Endothelial cell of umbilical vein (primary cell): ENCODE measurements around the gene APMAP. TPM values are rescaled to one million over a fixed set of nuclear protein-coding genes. Genes with fewer than 3 reads are reported as not detected.
A peak's percentile ranks its signal among the peaks of the same experiment; 100 is the strongest.

Source experiments
- BruUV-seq: library from RNA; stranded (reverse); fragments of 400-500 nt; replicated peaks from 2 replicates; lab custom pipeline; 2021; lab: Mats Ljungman, UMichigan
- CTCF ChIA-PET: fragments of 300-600, 350-600 bp; sonication (Branson Sonifier 250); formaldehyde crosslinking; loops from one replicate; lab custom pipeline; 2021; ENCODE audit warnings: antibody characterized with exemption, inconsistent platforms; lab: Charles Lee
- POLR2A ChIA-PET: fragments of 300-600, 350-600 bp; sonication (Branson Sonifier 250); formaldehyde crosslinking; loops from one replicate; lab custom pipeline; 2021; ENCODE audit warnings: antibody characterized with exemption, inconsistent platforms; lab: Charles Lee
- DNase-seq: peaks from one replicate; pipeline ENCODE4 v3.0.0-alpha.2; 2011; ENCODE audit warnings: low read depth, low spot score
- FAIRE-seq: peaks from 2 replicates; lab custom pipeline; 2011; peaks lifted over from hg19 to GRCh38; lab: Jason Lieb, UNC
- H2AFZ ChIP-seq: 2 replicates; pipeline ENCODE4 v1.6.0; 2012; ENCODE audit warnings: low read depth, low read length, control low read depth, inconsistent platforms
- H3K27ac ChIP-seq: 2 replicates; pipeline ENCODE4 v1.5.1; 2011; ENCODE audit warnings: low read depth, mild to moderate bottlenecking, control low read depth, low read length, moderate library complexity; ENCODE audit not compliant: insufficient read depth
- H3K27me3 ChIP-seq, 2 experiments: 2 replicates each; pipeline versions ENCODE4 v1.6.0 to v1.6.1; 2011; ENCODE audit warnings: low read length in 2 of 2, mixed read lengths in 1 of 2; ENCODE audit not compliant: control insufficient read depth in 2 of 2, insufficient read depth in 2 of 2
- H3K36me3 ChIP-seq, 2 experiments: 2 replicates in 1 of 2; 3 replicates in 1 of 2; pipeline ENCODE4 v1.5.1; 2011; ENCODE audit warnings: low read length in 2 of 2, mild to moderate bottlenecking in 1 of 2, moderate library complexity in 1 of 2; ENCODE audit not compliant: control insufficient read depth in 2 of 2, insufficient read depth in 2 of 2; ENCODE audit errors: extremely low read depth in 1 of 2
- H3K4me1 ChIP-seq: 3 replicates; pipeline ENCODE4 v1.5.1; 2011; ENCODE audit warnings: mild to moderate bottlenecking, low read length; ENCODE audit not compliant: control insufficient read depth, insufficient read depth; ENCODE audit errors: extremely low read depth
- H3K4me2 ChIP-seq: 2 replicates; pipeline ENCODE4 v1.6.1; 2011; ENCODE audit warnings: low read length, control low read depth, mixed read lengths; ENCODE audit not compliant: insufficient read depth
- H3K4me3 ChIP-seq, 3 experiments: fragments of 200-600 bp in 1 of 3; sonication (generic), shearing (Covaris generic) in 1 of 3; replicated peaks in 1 of 3; 2 replicates each; pipeline ENCODE4 v1.5.1; 2011 to 2016; ENCODE audit warnings: control low read depth in 3 of 3, low read length in 3 of 3, mild to moderate bottlenecking in 2 of 3, inconsistent platforms in 1 of 3, low read depth in 1 of 3, moderate library complexity in 1 of 3; ENCODE audit not compliant: insufficient read depth in 1 of 3
- H3K79me2 ChIP-seq: 2 replicates; pipeline ENCODE4 v1.6.0; 2012; ENCODE audit warnings: low read length, inconsistent platforms; ENCODE audit not compliant: control insufficient read depth, insufficient read depth
- H3K9ac ChIP-seq: replicated peaks from 2 replicates; pipeline ENCODE3; 2011; ENCODE audit warnings: low read length, control low read depth; ENCODE audit not compliant: insufficient read depth; ENCODE audit errors: extremely low read depth
- H3K9me1 ChIP-seq: replicated peaks from 3 replicates; pipeline ENCODE4 v1.6.0; 2011; ENCODE audit warnings: mild to moderate bottlenecking, low read length; ENCODE audit not compliant: control insufficient read depth, insufficient read depth; ENCODE audit errors: extremely low read depth
- H3K9me3 ChIP-seq: replicated peaks from 2 replicates; pipeline ENCODE4 v1.5.1; 2012; ENCODE audit warnings: low read length, inconsistent platforms; ENCODE audit not compliant: control insufficient read depth, insufficient read depth
- H4K20me1 ChIP-seq: replicated peaks from 2 replicates; pipeline ENCODE3; 2011; ENCODE audit warnings: mild to moderate bottlenecking, low read length; ENCODE audit not compliant: control insufficient read depth, insufficient read depth; ENCODE audit errors: extremely low read depth
- EZH2 ChIP-seq: IDR thresholded peaks from 2 replicates; pipeline ENCODE4 v1.6.1; 2012; ENCODE audit warnings: borderline replicate concordance, low read depth, mild to moderate bottlenecking, moderate library complexity, low read length, inconsistent platforms; ENCODE audit not compliant: severe bottlenecking
- FOS ChIP-seq: IDR thresholded peaks from 2 replicates; pipeline ENCODE4 v1.6.1; 2011; ENCODE audit warnings: mild to moderate bottlenecking, low read length, moderate library complexity, borderline replicate concordance; ENCODE audit not compliant: insufficient read depth
- GATA2 ChIP-seq: IDR thresholded peaks from 2 replicates; pipeline ENCODE4 v1.7.0; 2011; ENCODE audit warnings: low read depth, mild to moderate bottlenecking, moderate library complexity, mixed read lengths, low read length; ENCODE audit not compliant: insufficient read length, insufficient read depth
- JUN ChIP-seq: IDR thresholded peaks from 2 replicates; pipeline ENCODE4 v1.6.1; 2011; ENCODE audit warnings: borderline replicate concordance, low read depth; ENCODE audit not compliant: insufficient read length, insufficient read depth
- MYC ChIP-seq: IDR thresholded peaks from one replicate; pipeline ENCODE4 v1.6.1; 2011; ENCODE audit warnings: mild to moderate bottlenecking, low read depth, low read length
- POLR2A ChIP-seq: IDR thresholded peaks from 2 replicates; pipeline ENCODE4 v1.6.1; 2012; ENCODE audit warnings: low read depth, mild to moderate bottlenecking, control low read depth, low read length
- POLR2AphosphoS5 ChIP-seq: IDR thresholded peaks from 2 replicates; pipeline ENCODE4 v1.6.1; 2012; ENCODE audit warnings: low read depth, mild to moderate bottlenecking, control low read depth, low read length, moderate library complexity; ENCODE audit not compliant: insufficient read depth
- dilution Hi-C: fragments of 300-500 bp; cut with MboI; formaldehyde crosslinking; loops from one replicate; pipeline ENCODE4 v1.15.0; 2019; ENCODE audit warnings: low sequenced_read_pairs; ENCODE audit not compliant: extremely low pct_ligation_motif_present
- intact Hi-C: fragments of 100-400 bp; cut with micrococcal nuclease; formaldehyde crosslinking; loops from one replicate; pipeline ENCODE4 v1.10.0; 2022
- polyA plus RNA-seq, 4 experiments: library from polyadenylated mRNA; depleted of rRNA in 3 of 4; stranded (reverse) in 3 of 4; unstranded in 1 of 4; fragments of >200 nt; gene quantifications; 2 replicates each; pipeline versions ENCODE4 v1.2.1 to v1.2.3, GENCODE V29; 2011 to 2012; ENCODE audit warnings: missing spikeins in 1 of 4
- total RNA-seq: library from RNA; stranded (reverse); gene quantifications from 2 replicates; pipeline ENCODE4 v1.2.3, GENCODE V29; 2021
- TF ChIP-seq, protein P1 (sequence below): IDR thresholded peaks from 2 replicates; pipeline ENCODE4 v1.6.1; 2011; ENCODE audit not compliant: insufficient read depth, insufficient read length
- TF ChIP-seq, protein P2 (sequence below), 2 donors: IDR thresholded peaks; 1 replicate in 1 of 2; 2 replicates in 1 of 2; pipeline ENCODE4 v1.5.1; 2011; ENCODE audit warnings: low read length in 2 of 2, mild to moderate bottlenecking in 2 of 2, moderate library complexity in 2 of 2, control low read depth in 1 of 2, inconsistent platforms in 1 of 2, low read depth in 1 of 2; ENCODE audit not compliant: insufficient read depth in 1 of 2; ENCODE audit errors: extremely low read depth in 1 of 2

APMAP gene
- total and polyA plus RNA-seq, 2 donors (not counting 3 experiments of a cell fraction or from before 2014, with no cell fraction given), result 80.7 to 110 TPM

DNA sequence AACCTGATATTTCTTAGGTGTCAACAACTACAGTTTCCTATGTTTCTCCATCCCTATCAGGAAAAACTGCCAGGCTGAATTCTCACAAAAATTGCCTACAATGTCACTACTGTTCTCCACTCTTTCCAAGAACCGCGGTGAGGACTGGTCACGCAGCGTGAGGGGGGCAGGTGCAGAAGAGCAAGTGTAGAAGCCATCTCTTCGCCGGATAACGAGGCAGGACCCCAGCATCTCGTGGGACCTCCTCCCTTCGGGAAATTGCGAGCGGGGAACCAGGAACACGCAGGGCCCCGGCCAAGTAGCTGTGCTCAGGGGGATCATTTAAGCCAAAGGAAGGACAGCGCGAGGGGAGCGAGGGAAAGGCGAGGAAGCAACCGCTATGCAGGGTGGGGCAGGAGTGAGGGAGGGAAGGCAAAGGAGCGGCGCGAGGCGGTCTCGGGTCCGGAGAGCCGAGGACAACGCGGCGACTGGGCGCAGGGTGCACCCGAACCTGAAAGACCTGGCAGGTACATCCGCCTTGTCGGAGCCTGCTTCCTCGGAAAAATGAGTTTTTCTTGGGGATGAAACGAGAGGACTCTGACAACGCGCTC is 559 bp downstream of the APMAP start:
- peaks cover 30% of the 10 kb centered on the region for H3K79me2 ChIP-seq
- H3K27me3 ChIP-seq, result peaks cover 0 to 2% of the 10 kb centered on the region in 2 experiments
- H3K4me3 ChIP-seq, result peak overlapping the region; percentile 33 to 66 (median 58)
- dilution Hi-C loops, result no loop called here
- no TSS peak for BruUV-seq
- peak overlapping the region; percentile 83 for H2AFZ ChIP-seq
- H3K9me1 ChIP-seq, result no peaks in the 10 kb centered on the region
- ChIA-PET CTCF (interaction anchor here (4.7 kb wide), 1 partner anchor 72 kb away, joined by 96 read pairs; no protein-coding TSS in a partner anchor), POLR2A (no interaction called here)
- TF ChIP-seq, protein P1, sequence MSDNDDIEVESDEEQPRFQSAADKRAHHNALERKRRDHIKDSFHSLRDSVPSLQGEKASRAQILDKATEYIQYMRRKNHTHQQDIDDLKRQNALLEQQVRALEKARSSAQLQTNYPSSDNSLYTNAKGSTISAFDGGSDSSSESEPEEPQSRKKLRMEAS, result no peak
- TF ChIP-seq POLR2AphosphoS5 (no peak), MYC (no peak), JUN (no peak), FOS (no peak), POLR2A (no peak), EZH2 (no peak), GATA2 (no peak)
- TF ChIP-seq, protein P2, sequence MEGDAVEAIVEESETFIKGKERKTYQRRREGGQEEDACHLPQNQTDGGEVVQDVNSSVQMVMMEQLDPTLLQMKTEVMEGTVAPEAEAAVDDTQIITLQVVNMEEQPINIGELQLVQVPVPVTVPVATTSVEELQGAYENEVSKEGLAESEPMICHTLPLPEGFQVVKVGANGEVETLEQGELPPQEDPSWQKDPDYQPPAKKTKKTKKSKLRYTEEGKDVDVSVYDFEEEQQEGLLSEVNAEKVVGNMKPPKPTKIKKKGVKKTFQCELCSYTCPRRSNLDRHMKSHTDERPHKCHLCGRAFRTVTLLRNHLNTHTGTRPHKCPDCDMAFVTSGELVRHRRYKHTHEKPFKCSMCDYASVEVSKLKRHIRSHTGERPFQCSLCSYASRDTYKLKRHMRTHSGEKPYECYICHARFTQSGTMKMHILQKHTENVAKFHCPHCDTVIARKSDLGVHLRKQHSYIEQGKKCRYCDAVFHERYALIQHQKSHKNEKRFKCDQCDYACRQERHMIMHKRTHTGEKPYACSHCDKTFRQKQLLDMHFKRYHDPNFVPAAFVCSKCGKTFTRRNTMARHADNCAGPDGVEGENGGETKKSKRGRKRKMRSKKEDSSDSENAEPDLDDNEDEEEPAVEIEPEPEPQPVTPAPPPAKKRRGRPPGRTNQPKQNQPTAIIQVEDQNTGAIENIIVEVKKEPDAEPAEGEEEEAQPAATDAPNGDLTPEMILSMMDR (IDR thresholded peaks at IDR 0.05; ENCODE audit: extremely low read depth in 1 of 2, insufficient read depth in 1 of 2, low read depth in 1 of 2, low read length in 2 of 2), result no peak
- FAIRE-seq (no peak), DNase-seq (no peak)
- no peaks in the 10 kb centered on the region for H4K20me1 ChIP-seq
- peak overlapping the region; percentile 73 for H3K27ac ChIP-seq
- no peaks in the 10 kb centered on the region for H3K9me3 ChIP-seq
- peak overlapping the region; percentile 74 for H3K9ac ChIP-seq
- peak overlapping the region; percentile 50 for H3K4me2 ChIP-seq
- peaks cover 19% of the 10 kb centered on the region for H3K4me1 ChIP-seq
- no peaks in the 10 kb centered on the region for H3K36me3 ChIP-seq
- intact Hi-C loops, result loop anchor here (1.0 to 2.0 kb wide), 3 partner anchors 203 to 704 kb away; partner anchors contain the start of genes ABHD12, ENTPD6 and ZNF337
